GM12878 (cell line): ENCODE results near the gene EIF2B5. TPM values are rescaled to one million over a fixed set of nuclear protein-coding genes. Genes with fewer than 3 reads are reported as not detected.

Source experiments
- ATAC-seq: fragments of 200-7000 bp; cut with Tn5 transposase; 3 replicates; pipeline ENCODE4 v1.9.1; 2020; ENCODE audit warnings: mild to moderate bottlenecking, moderate library complexity
- BruUV-seq: library from RNA; stranded (reverse); fragments of 400-500 nt; replicated peaks from 2 replicates; lab custom pipeline; 2021; lab: Mats Ljungman, UMichigan
- CTCF ChIA-PET: fragments of 300-600 bp; sonication (Branson Sonifier 250); formaldehyde crosslinking; extraction: SDS; loops from one replicate; lab custom pipeline; 2021; ENCODE audit warnings: inconsistent platforms; lab: Yijun Ruan, JAX
- POLR2A ChIA-PET: fragments of 350-600 bp; formaldehyde crosslinking; extraction: SDS; loops from one replicate; lab custom pipeline; 2021; ENCODE audit warnings: inconsistent platforms; lab: Charles Lee
- RAD21 ChIA-PET: fragments of 300-600 bp; sonication (Branson Sonifier 250); formaldehyde crosslinking; loops from one replicate; lab custom pipeline; 2023; ENCODE audit warnings: antibody characterized with exemption; ENCODE audit not compliant: unreplicated experiment; lab: Charles Lee
- SMC1A ChIA-PET: fragments of 300-600 bp; sonication (Branson Sonifier 250); formaldehyde crosslinking; loops from one replicate; lab custom pipeline; 2023; ENCODE audit not compliant: unreplicated experiment, uncharacterized antibody; lab: Charles Lee
- DNase-seq: peaks from one replicate; pipeline ENCODE4 v3.0.0-alpha.2; 2011; ENCODE audit warnings: low read depth, low spot score
- FAIRE-seq: peaks from 3 replicates; lab custom pipeline; 2011; peaks lifted over from hg19 to GRCh38; lab: Jason Lieb, UNC
- H2AFZ ChIP-seq: 2 replicates; pipeline ENCODE4 v1.6.0; 2011; ENCODE audit warnings: low read depth, low read length, control low read depth; ENCODE audit not compliant: control insufficient read depth
- H3K27ac ChIP-seq: 2 replicates; pipeline ENCODE4 v1.5.1; 2011; ENCODE audit warnings: control low read depth; ENCODE audit not compliant: control insufficient read depth, insufficient read depth
- H3K27me3 ChIP-seq, 2 experiments: replicated peaks in 1 of 2; 2 replicates each; pipeline versions ENCODE4 v1.6.0 to v1.6.1; 2011; ENCODE audit warnings: low read length in 1 of 2; ENCODE audit not compliant: control insufficient read depth in 2 of 2, insufficient read depth in 2 of 2
- H3K36me3 ChIP-seq, 2 experiments: 2 replicates each; pipeline ENCODE4 v1.5.1; 2011; ENCODE audit warnings: low read length in 1 of 2; ENCODE audit not compliant: control insufficient read depth in 2 of 2, insufficient read depth in 2 of 2
- H3K4me1 ChIP-seq: 2 replicates; pipeline ENCODE4 v1.6.1; 2011; ENCODE audit warnings: mild to moderate bottlenecking, low read length, moderate library complexity, mixed read lengths; ENCODE audit not compliant: control insufficient read depth, insufficient read depth
- H3K4me2 ChIP-seq: 2 replicates; pipeline ENCODE4 v1.6.0; 2011; ENCODE audit warnings: control low read depth; ENCODE audit not compliant: control insufficient read depth, insufficient read depth
- H3K4me3 ChIP-seq: fragments of 200-600 bp; sonication (generic); 2 replicates; pipeline ENCODE4 v1.5.1; 2016
- H3K79me2 ChIP-seq: 2 replicates; pipeline ENCODE4 v1.6.0; 2011; ENCODE audit warnings: low read length; ENCODE audit not compliant: control insufficient read depth, insufficient read depth
- H3K9ac ChIP-seq: 2 replicates; pipeline ENCODE4 v1.8.0; 2011; ENCODE audit warnings: low read length, control low read depth, mixed read lengths; ENCODE audit not compliant: control insufficient read depth, insufficient read depth
- H3K9me3 ChIP-seq: replicated peaks from 3 replicates; pipeline ENCODE4 v1.5.1; 2011; ENCODE audit warnings: mild to moderate bottlenecking, low read length; ENCODE audit not compliant: control insufficient read depth, insufficient read depth
- H4K20me1 ChIP-seq: 2 replicates; pipeline ENCODE4 v1.6.0; 2011; ENCODE audit not compliant: control insufficient read depth, insufficient read depth
- BCLAF1 ChIP-seq: fragments of 450-650 bp; IDR thresholded peaks from 2 replicates; pipeline ENCODE4 v1.6.1; 2017; ENCODE audit warnings: antibody characterized with exemption, mild to moderate bottlenecking, moderate library complexity
- CBFB ChIP-seq: IDR thresholded peaks from 2 replicates; pipeline ENCODE4 v1.6.1; 2016; ENCODE audit warnings: antibody characterized with exemption, low read depth
- CREB1 ChIP-seq: IDR thresholded peaks from 2 replicates; pipeline ENCODE4 v1.6.1; 2012; ENCODE audit warnings: low read depth, mild to moderate bottlenecking, inconsistent platforms
- EGR1 ChIP-seq, 2 experiments: IDR thresholded peaks; 1 replicate in 1 of 2; 2 replicates in 1 of 2; pipeline ENCODE4 v1.6.1; 2011 to 2012; ENCODE audit warnings: low read depth in 2 of 2, low read length in 2 of 2, borderline replicate concordance in 1 of 2, mild to moderate bottlenecking in 1 of 2, moderate library complexity in 1 of 2
- EP300 ChIP-seq, 2 experiments: fragments of 150-350 bp in 1 of 2; IDR thresholded peaks; 2 replicates each; pipeline ENCODE4 v1.6.1; 2011 to 2012; ENCODE audit warnings: low read depth in 2 of 2, low read length in 2 of 2, borderline replicate concordance in 1 of 2, improper control_type of control experiment in 1 of 2, inconsistent platforms in 1 of 2; ENCODE audit not compliant: control insufficient read depth in 1 of 2
- HCFC1 ChIP-seq: fragments of 150-350 bp; IDR thresholded peaks from 2 replicates; pipeline ENCODE4 v1.6.1; 2014; ENCODE audit warnings: low read length
- NRF1 ChIP-seq: conservative IDR thresholded peaks from 2 replicates; pipeline ENCODE4 v1.6.1; 2011; ENCODE audit warnings: mild to moderate bottlenecking, low read depth, low read length, improper control_type of control experiment
- PML ChIP-seq: IDR thresholded peaks from 2 replicates; pipeline ENCODE4 v1.6.1; 2012; ENCODE audit warnings: low read length, inconsistent platforms
- POLR2AphosphoS2 ChIP-seq: IDR thresholded peaks from 2 replicates; pipeline ENCODE4 v1.6.1; 2011; ENCODE audit warnings: low read depth, mild to moderate bottlenecking, low read length, improper control_type of control experiment, moderate library complexity
- RAD21 ChIP-seq: IDR thresholded peaks from 2 replicates; pipeline ENCODE4 v1.6.1; 2011; ENCODE audit warnings: mild to moderate bottlenecking, low read depth, low read length, moderate library complexity; ENCODE audit not compliant: insufficient read depth
- REST ChIP-seq: IDR thresholded peaks from 2 replicates; pipeline ENCODE4 v1.6.1; 2012; ENCODE audit warnings: mild to moderate bottlenecking, low read depth, low read length
- SMARCA5 ChIP-seq: fragments of 450-650 bp; IDR thresholded peaks from 2 replicates; pipeline ENCODE4 v1.6.1; 2017; ENCODE audit warnings: mild to moderate bottlenecking
- ZBED1 ChIP-seq: IDR thresholded peaks from 2 replicates; pipeline ENCODE4 v1.6.1; 2016; ENCODE audit warnings: borderline replicate concordance
- ZSCAN29 ChIP-seq: fragments of 450-650 bp; IDR thresholded peaks from 2 replicates; pipeline ENCODE4 v1.6.1; 2017; ENCODE audit warnings: mild to moderate bottlenecking, moderate library complexity
- WGBS: methylation state at CpG from one replicate; pipeline ENCODE4 v1.1.6; 2016; ENCODE audit warnings: low lambda C conversion rate; ENCODE audit not compliant: insufficient replicate concordance, insufficient coverage; ENCODE audit errors: missing lambda C conversion rate; 5-methylcytosine and 5-hydroxymethylcytosine counted together
- in situ Hi-C: fragments of 300-500 bp; cut with MboI; formaldehyde crosslinking; loops from 9 replicates; pipeline ENCODE4 v1.14.3; 2018; ENCODE audit warnings: mixed read lengths
- intact Hi-C: fragments of 100-400 bp; cut with micrococcal nuclease; formaldehyde crosslinking; loops from one replicate; pipeline ENCODE4 v1.14.2; 2022; ENCODE audit not compliant: unreplicated experiment
- polyA plus RNA-seq, 11 experiments: library from polyadenylated mRNA; depleted of rRNA in 4 of 11; unstranded in 6 of 11; stranded (reverse) in 5 of 11; fragments of >200 nt; fragmentation: Nextera tagmentation in 4 of 11; fragmentation: Illumina TruSeq in 1 of 11; extraction: Ambion mirVana in 4 of 11; extraction: Trizol in 1 of 11; gene quantifications; 1 replicate in 1 of 11; 2 replicates in 10 of 11; pipeline versions ENCODE4 v1.2.1 to v1.2.3, GENCODE V29; 2011 to 2016; ENCODE audit warnings: inconsistent platforms in 2 of 11, missing spikeins in 2 of 11, low read depth in 1 of 11
- total RNA-seq, 4 experiments: library from RNA; depleted of rRNA in 3 of 4; stranded (reverse); fragments of >200 nt in 3 of 4; fragmentation: Illumina TruSeq in 1 of 4; extraction: Trizol in 1 of 4; gene quantifications; 2 replicates each; pipeline versions ENCODE4 v1.2.1 to v1.2.3, GENCODE V29; 2013 to 2021

The EIF2B5 gene
- total and polyA plus RNA-seq, 10 of the 15 experiments (the other 5 are each of a cell fraction or from before 2014, with no cell fraction given): 13.7 to 82.7 (median 52.2) TPM

GRCh38 chr3:184132945-184133344 lies 2.2 kb upstream of the EIF2B5 start (continued):
- TF ChIP-seq EP300 (IDR thresholded peaks at IDR 0.05; ENCODE audit: borderline replicate concordance in 1 of 2, control insufficient read depth in 1 of 2, low read depth in 2 of 2, low read length in 2 of 2) (no peak), RAD21 (no peak)
- TF ChIP-seq, all 136 proteins: peak for 0

GRCh38 chr3:184133840-184134745 lies 1.1 kb upstream of the EIF2B5 start:
- Histone ChIP-seq H3K79me2 (peaks cover 45% of the 10 kb centered on the region), H3K27me3 (no peaks in the 10 kb centered on the region), H3K9me3 (no peaks in the 10 kb centered on the region), H2AFZ (peak overlapping the region; percentile 98), H4K20me1 (no peaks in the 10 kb centered on the region), H3K4me1 (peaks cover 4% of the 10 kb centered on the region; the same call in 1 of the 2 replicates), H3K27ac (peak overlapping the region; percentile 84), H3K9ac (peak overlapping the region; percentile 94), H3K4me2 (peak overlapping the region; percentile 91), H3K4me3 (peak overlapping the region; percentile 95), H3K36me3 (no peaks in the 10 kb centered on the region)
- DNase-seq (no peak), ATAC-seq (peak; percentile 74), FAIRE-seq (peak; percentile 84)
- in situ Hi-C loops (no loop called here), intact Hi-C loops (loop anchor here (1.0 to 10.0 kb wide), 3 partner anchors 21 to 239 kb away; partner anchors contain the start of genes ABCF3 and DVL3)
- 5% methylated on average over 36 of the region's 37 CpGs for WGBS
- CTCF ChIA-PET: interaction anchor here (1.0 to 2.0 kb wide), 4 partner anchors 10 to 116 kb away, joined by 3 to 7 read pairs (median 4); partner anchors contain the start of genes ABCC5 and DVL3
- RAD21 ChIA-PET: interaction anchor here (1.1 to 2.6 kb wide), 3 partner anchors 22 to 116 kb away, joined by 3 to 10 read pairs (median 4); partner anchors contain the start of genes ABCC5 and DVL3
- POLR2A ChIA-PET: interaction anchor here (0.6 to 1.6 kb wide), 3 partner anchors 21 to 53 kb away, joined by 3 to 4 read pairs (median 4); partner anchors contain the start of gene DVL3
- SMC1A ChIA-PET: interaction anchor here (0.7 to 1.6 kb wide), 5 partner anchors 12 to 117 kb away, joined by 3 to 5 read pairs (median 3); no protein-coding TSS in a partner anchor
- no TSS peak for BruUV-seq
- TF ChIP-seq EGR1 (IDR thresholded peaks at IDR 0.05; ENCODE audit: borderline replicate concordance in 1 of 2, low read depth in 2 of 2, low read length in 2 of 2): no peak
- TF ChIP-seq REST: peak; percentile 27; the same call in 1 of the 2 replicates
- TF ChIP-seq POLR2AphosphoS2: no peak
- no peak for TF ChIP-seq ZSCAN29
- peak; percentile 47; the same call in 1 of the 2 replicates for TF ChIP-seq CREB1
- TF ChIP-seq PML: no peak
- no peak for TF ChIP-seq ZBED1
- peak; percentile 80 for TF ChIP-seq HCFC1
- no peak for TF ChIP-seq BCLAF1
- no peak for TF ChIP-seq NRF1
- no peak for TF ChIP-seq SMARCA5
- no peak for TF ChIP-seq CBFB
